Fibroblast of the conjunctiva (primary cell): Measurements from ENCODE around the gene HLX.

Experiments
- DNase-seq: peaks from one replicate; pipeline ENCODE4 v3.0.0-alpha.2; 2010; ENCODE audit warnings: low read depth

The HLX gene

DNA sequence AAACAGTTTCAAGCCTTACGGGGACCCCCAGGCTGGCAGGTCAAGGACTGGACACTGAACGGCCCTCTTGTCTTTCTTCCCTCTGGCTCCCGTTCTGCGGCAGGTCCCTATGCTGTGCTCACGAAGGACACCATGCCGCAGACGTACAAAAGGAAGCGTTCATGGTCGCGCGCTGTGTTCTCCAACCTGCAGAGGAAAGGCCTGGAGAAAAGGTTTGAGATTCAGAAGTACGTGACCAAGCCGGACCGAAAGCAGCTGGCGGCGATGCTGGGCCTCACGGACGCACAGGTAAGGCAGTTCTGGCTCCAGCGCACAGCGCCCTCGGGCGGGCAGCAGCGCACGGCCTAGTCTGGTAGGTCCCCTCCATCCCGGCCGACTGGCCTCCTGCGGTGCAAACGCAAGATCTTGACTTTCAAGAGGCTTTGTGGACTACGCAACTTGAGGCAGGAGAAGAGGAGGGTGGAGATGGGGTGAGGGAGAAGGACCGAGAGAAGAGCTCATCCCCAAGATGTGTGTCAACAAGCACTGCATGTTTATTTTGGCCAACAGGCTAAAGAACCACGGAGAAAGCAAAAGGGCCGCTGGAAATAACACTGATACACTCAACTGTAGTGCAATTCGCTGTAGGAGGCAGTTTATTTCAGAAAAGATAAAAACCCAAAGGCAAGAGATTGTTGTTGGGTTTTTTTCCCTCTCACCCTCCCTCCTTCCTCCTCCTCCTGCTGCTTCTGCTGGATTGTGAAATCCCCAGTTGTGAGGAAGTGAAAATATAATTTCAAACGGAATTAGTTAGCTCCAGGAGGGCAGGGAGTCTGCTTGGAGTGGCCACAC lies 3.0 kb downstream of the HLX start:
- peak; percentile 76 for DNase-seq

DNA sequence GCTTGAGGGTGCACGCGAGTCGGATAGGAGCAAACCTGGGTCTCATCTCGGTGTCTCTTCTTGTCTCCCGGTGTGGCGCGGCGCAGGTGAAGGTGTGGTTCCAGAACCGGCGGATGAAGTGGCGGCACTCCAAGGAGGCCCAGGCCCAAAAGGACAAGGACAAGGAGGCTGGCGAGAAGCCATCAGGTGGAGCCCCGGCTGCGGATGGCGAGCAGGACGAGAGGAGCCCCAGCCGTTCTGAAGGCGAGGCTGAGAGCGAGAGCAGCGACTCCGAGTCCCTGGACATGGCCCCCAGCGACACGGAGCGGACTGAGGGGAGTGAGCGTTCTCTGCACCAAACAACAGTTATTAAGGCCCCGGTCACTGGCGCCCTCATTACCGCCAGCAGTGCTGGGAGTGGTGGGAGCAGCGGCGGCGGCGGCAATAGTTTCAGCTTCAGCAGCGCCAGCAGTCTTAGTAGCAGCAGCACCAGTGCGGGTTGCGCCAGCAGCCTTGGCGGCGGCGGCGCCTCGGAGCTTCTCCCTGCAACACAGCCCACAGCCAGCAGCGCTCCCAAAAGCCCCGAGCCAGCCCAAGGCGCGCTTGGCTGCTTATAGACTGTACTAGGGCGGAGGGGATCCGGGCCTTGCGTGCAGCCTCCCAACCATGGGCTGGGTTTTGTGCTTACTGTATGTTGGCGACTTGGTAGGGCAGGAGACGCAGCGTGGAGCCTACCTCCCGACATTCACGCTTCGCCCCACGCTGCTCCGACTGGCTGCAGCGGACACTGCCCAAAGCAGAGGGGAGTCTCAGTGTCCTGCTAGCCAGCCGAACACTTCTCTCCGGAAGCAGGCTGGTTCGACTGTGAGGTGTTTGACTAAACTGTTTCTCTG lies 5.1 kb downstream of the HLX start:
- DNase-seq, result no peak

DNA sequence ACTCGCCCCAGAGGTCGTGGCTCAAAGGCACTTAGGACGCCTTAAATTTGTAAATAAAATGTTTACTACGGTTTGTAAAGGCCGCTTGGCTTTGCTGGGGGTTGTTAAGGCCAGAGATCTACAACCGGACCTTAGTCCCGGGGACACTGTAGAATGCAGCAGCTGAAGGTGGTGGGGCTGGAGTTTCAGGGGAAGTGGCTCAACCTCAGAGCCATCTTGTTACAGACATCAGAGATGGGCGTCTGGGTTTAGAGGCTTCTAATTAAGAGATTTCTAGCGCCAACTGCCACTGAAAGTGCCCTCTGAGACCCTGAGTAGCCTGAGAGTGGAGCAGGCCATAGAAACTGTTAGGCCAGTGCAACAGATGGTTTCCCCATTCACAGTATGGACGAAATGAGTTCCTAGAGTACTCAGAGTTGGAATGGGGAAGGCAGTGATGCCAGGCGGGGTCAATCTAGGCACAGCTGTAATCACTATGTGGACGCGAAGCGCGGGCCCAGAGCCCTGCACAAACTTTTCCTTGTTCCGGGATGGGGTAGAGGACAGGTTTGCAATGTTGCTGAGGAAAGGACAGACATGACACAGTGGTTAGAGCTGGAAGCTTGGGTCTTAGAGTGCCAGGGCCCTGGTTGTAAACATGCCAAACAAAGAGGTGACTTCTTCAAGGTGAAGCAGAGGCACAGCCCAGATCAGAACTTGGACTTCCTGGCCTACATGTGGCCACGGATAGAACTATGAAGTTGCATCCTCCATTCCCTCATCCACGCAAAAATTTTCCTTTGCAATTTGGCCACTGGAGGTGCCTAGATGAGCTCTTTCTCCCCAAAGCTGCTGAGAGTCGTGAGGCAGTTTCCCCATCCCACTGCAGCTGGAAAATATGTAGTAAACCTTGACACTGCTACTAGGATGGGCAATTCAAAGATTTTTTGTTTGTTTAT lies 6.0 kb downstream of the HLX start:
- no peak for DNase-seq

DNA sequence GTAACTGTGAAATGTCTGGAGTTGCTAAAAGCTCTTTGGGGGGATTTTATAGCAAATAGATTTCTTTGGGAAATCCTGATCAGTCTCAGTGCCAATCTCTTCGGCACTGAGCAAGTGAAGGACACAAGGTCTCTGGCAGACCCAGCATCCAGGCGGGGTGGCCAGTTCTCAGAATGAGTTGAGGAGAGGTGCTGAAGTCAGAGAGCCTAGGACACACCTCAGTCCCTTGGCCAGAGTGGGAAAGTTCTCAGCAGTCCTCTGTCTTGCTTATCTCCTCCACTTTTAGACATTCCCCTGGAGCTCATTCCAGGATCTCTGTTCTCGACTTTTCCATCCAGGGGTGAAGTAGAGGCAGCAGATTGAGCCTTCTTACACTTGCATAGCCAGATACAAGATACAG lies 6.7 kb downstream of the HLX start:
- no peak for DNase-seq

DNA sequence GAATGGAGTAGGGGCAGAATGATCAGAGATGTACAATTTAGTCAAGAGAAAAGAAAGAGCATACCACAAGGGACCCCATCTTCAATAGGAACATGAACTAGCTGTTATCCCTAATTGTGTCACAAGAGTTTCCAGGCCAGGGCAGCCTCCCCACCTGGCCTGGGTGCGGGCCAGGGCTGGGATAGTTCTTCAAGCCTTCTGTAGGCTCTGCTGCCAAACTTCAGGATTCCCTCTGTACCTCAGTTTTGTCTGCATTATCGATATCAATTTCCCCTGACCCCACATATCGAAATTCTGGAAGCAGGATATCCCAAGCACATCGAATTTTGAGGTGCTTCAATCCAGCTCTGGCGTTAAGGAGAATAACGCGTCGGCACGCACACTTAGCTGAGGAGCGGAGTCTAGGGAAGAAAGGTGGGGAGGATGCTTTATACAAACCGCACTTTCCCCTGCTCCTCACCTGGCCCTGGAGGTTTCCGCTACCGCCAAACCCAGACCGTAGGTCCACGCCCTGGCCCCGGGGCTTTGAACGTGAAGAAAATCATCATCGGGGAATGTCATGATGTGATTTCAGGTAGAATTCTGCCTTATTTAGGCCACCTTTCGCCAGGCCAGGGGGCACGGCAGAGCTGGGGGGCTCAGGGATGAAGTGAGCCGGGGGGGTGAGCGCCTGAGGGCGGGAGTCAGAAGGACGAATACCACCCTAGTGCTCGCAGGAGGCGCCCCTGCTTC lies 7.4 kb downstream of the HLX start:
- DNase-seq, result no peak

DNA sequence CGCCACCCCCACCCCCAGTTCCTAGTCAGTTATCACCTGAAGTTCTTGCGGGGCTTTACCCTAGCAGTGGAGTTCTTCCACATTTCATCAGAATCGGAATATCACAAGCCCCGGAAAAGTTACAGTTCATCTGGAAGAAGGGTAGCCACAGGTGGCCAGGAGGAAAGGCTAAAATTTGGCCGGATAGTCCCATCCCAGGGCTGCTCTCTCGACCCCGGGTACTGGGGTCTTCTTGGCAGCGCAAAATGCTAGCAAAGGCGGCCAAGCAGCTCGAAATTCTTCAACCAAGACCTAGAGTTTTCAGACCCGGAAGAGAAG lies 7.9 kb downstream of the HLX start:
- DNase-seq, result no peak

DNA sequence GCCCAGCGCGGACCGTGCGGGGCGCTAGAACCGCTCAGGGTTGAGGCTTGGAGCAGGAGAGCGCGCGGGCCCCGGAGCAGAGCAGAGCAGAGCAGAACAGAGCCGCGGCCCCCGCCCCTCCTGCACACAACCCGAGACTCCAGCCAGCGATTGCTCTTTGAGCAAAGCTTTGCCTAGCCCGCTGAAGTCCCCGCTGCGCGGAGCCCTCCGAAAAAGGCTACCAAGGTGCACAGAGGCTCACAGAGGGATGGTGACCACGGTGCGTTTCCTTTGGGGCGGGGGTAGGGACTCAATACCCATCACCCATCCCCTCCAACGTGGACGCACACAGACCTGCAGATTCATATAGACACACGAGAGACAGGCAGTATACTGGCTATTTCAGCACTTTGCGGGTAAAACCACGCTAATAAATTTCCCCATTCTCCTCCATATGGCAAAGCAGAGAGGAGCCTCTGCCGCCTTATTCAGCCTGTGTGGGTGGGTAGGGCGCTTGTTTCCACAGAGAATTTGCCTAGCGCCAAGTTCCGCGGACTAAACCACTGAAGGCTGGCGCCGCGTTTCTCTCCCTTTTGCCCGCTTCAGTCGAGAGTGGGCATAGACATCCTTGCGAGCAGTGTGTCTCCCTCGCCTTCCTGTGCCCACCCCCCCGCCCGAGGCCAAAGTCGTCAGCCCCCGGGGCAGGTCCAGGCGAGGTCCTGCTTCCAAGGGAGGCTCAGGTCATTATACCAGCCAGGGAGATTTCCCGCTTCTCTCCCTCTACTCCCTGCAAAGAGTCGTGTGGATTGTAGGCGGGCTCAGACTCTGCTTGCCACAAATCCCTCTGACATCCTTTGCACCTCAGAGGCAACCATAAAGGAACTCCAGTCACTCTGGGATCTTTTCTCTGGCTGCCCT lies 8.5 kb downstream of the HLX start:
- no peak for DNase-seq

DNA sequence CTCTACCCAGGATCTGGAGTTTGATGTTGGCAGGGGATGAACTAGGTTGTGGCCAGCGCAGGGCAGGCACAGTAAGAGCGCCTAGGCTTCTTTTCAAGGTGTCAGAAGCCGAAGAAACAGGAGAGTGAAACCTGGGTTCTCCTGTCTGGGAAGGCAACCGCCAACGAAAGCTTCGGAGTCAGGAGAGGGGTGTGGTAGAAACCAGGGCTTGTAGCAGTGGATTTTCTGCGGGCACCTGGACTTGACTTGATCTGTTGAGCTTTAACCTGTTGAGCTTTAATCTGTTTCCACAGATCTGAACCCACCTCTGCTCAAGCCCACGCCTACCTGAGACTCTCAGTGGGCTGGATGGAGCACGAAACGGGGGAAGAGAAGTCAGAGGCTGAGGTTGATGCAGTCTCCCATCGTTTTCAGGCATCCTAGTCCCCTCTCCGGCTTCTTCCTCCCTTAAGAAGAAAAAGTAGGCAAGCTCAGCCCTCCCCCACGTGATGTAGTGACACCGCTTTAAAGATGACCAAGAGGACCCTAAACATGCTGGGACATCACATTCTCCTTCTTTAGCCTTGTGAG lies 9.3 kb downstream of the HLX start:
- DNase-seq, result no peak

DNA sequence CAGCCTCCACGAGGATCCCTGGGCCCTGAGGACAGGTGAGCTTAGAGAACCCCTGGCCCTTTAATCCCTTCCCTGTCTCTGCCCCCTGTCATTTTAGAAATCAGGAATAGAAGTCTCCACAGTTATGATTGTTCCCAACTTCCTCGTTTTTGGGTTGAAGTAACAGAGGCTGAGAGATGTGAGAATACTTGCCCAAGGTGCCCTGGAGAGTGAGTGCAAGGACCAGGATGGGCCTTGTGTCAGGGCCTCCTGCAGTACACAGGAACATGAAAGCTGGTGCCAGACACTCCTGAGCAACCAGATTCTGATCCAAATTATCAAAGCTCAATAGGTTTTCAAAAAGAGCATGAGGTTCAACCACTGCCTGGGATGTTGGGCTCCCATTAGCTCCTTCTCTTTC lies 10.1 kb downstream of the HLX start:
- no peak for DNase-seq

DNA sequence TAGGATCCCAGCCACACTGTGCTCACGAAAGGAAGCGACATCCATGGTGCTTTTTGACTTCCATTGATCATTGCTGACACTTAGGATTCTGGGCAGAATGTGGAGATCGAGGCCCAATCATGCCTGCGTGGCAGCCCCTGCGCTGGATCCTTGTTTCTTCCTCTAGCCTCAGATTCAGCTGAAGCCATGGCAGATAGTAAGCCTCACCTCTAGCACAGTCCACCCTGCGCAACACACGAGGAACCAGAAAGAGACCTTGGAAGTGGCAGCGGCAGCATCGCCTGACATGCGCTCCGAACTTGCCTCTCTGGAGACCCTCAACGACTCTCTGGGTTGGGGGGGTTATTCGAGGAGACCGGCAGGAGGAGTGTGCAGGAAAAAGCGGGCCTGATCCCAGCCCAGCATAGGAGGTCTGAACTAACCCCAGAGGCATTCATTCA lies 10.6 kb downstream of the HLX start:
- no peak for DNase-seq

DNA sequence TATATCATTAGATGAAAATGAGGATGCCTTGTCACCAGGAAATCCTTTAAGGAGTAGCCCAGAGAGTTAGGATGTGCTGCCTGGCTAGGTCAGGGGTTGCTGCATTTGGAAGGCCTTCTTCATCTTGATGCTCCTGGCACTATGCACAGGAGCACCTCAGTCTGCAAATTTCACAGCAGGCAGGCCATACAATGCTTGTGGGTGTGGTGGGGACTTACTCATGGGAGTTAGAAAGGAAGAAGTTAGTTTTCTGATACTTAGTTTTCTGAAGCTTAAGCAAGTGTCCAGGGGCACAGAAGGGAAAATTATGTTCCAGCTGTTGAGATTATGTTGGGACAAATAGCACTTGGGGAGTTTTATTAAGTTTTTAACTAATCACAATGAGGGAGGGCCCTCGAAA lies 11.4 kb downstream of the HLX start:
- DNase-seq, result no peak

DNA sequence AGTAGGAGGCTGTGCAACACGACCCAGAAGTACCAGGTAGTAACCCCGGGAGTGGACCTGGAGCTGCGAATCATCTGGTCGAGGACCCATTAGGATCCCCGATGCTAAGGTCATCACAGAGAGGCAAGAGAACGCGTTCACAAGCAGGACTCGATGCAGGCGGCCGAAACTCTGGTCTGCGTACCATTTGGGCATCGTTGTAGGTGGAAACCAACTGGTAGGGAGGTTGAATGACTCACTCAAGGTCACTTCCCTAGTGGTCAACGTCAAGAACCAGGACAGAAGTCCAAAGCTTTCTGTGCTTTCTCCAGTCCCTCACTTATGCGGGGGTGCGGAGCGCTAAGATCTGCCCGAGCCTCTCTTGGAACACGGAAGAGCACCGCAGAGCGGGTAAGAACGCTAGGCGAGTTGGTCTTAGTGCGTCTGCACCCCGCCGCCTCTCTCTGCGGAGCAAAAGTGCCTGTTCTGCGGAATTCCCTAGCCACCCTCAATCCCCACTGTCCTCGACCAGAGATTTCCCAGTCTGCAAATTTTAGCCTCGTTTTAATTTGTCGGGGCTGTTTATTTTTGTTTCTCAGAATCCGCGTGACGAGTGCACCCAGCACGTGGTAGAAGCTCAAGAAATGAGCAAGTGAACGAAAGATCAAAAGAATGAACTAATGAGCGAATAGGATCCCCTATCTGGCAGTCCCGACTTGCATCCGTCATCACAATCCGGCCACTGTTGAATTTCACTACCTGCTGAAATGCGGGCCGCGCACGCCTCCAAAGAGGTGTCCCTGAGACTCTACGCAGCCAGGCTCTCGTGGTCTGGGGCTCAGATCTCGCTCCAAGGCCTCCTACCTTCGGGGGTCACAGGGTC lies 12.2 kb downstream of the HLX start:
- no peak for DNase-seq

DNA sequence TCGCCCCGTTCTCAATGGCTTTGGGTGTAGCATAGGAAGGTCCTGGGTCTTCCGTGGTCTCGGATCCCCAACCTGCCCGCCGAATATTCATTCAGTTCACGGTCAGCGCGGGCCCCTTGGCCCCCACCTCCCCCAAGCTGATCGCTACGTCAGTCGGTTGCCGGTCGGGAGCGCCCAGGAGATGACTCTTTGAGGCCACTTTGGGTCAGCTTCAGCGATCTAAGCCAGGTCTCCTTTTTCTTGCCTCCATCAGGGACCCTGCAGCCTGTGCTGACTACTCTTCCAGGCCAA lies 12.8 kb downstream of the HLX start:
- DNase-seq, result no peak

DNA sequence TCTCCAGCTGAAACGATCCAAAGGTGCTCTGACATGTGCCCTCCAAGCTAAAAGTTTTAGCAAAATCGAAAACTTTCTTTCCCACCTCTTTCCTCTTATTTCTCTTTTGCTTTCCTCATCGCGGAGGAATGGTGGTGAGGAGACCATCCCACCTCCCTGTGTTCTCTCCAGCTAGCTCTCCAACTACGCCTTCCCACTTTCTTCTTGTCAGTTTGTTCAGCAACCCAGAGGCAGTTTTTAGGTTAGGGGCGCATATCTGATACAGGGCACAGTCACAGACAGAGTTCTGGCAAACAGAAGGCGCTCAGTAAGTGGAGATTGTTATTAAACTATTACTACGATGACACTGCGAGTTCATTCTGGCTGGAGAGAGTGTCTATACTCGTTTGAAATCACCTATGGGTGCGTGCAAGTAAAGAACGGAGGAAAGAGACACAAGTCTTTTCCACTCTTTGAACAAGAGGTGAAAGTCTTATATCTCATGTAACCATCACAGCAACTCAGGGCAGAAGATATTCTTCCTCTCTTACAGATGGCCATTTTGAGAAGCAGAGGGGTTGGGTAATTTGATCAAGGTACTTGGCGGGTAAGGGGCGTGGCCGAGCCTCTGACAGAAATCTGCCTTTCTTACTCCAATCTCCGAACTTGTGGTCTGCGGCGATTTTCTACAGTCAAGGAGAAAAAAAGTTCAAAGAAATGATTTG lies 13.9 kb downstream of the HLX start:
- DNase-seq, result no peak

DNA sequence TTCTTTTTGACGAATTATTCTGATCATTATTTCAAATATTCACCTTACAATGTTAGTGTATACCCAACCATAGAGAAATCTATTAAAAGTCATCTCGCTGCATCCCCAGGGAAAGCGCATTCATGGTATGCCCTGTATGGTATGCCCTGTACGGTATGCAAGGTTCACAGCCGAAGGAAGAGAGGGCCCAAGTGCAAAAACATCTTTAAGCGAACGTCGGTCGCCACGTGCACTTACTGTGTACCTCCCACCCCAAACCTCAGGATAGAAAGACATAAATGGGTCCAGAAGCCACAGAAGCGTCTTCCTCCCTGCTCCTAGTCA lies 14.4 kb downstream of the HLX start:
- no peak for DNase-seq

DNA sequence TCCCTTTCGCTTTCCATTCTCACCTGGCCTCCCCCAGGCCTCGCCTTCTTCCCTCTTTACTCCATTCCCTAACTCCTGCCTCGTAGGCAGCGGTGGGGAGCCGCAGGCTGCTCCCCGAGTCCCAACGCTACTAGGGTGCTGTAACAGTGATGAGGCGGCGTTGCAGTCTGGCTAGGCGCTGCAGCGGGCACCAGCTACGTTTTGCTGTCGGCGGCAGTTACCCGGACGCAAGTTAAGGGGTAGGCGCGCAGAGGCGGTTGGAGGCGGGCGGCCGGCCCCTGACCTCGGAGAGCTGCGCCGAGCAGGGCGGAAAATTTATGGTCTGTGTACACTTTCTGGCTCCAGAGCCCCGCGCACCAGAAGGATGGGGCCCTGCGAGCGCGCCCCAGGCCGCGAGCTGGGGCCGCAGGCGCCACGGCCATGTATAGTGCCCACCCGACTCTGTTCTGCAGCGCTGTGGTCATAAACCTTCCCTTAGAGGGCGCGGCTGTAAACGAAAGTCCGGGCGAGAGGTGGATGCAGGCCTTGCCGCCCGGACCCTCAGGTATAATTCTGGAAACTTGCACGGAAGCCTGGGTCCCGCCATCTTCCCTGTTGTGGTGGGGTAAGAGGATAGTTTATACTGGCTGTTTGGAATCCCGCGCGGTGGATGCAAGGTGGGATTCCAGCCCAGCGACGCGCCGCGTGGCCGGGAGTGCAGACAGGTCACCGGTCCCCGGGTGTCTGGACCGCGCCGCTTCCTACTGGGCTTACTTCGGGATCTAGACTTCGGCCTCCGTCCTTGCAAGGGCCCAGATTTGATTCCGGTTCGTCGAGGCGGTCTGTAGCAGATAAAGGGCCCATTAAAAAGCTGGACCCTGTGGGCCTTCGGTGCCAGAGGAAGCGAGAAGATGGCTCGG lies 15.0 kb downstream of the HLX start:
- no peak for DNase-seq

DNA sequence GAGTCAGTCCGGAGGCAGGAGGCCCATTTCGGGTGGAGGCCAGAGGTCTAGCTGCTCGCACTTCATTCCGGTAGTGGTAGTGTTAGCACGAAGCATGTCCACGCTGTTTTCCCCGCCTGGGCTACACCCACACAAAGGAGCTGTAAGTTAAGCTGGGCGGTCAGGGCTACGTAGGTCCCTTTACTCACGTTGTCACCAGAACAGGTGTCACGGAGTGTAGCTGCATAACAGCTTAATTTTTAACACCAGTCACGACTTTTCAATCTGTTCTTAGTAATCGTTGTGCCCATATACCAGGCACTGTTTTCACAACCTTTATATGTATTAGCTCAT lies 15.6 kb downstream of the HLX start:
- no peak for DNase-seq

DNA sequence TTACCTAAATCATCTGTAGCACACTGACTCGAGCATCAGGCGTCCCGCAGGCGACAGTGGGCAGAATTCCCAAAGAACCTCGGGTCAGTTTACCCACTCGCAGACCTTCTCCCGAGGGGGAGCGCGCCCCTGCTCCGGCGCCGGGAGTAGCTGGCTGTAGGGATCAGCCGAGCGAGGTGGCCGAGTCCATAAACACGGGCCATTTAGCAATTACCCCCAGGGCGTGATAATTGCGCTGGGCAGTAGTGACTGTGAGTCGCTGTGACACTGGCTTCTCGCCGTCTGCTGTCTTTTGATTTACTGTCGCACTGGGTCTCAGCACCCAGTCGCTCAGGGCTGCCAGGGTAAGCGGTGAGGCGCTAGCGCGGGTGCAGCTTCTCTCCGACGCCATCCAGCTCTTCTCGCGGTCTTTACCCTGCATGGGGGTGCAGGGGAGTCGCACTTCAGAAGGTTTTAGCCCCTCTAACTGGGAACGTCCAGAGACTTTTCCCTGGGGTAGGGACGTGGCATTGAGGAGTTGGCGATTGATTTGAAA lies 16.2 kb downstream of the HLX start:
- no peak for DNase-seq
